GM21717 (cell line): ENCODE results near the gene CEL.

ENCODE experiments used
- ATAC-seq: cut with Tn5 transposase; IDR thresholded peaks from one replicate; pipeline ENCODE4 v1.9.1; 2021; ENCODE audit warnings: mild to moderate bottlenecking, moderate library complexity; ENCODE audit not compliant: unreplicated experiment

The CEL gene

DNA sequence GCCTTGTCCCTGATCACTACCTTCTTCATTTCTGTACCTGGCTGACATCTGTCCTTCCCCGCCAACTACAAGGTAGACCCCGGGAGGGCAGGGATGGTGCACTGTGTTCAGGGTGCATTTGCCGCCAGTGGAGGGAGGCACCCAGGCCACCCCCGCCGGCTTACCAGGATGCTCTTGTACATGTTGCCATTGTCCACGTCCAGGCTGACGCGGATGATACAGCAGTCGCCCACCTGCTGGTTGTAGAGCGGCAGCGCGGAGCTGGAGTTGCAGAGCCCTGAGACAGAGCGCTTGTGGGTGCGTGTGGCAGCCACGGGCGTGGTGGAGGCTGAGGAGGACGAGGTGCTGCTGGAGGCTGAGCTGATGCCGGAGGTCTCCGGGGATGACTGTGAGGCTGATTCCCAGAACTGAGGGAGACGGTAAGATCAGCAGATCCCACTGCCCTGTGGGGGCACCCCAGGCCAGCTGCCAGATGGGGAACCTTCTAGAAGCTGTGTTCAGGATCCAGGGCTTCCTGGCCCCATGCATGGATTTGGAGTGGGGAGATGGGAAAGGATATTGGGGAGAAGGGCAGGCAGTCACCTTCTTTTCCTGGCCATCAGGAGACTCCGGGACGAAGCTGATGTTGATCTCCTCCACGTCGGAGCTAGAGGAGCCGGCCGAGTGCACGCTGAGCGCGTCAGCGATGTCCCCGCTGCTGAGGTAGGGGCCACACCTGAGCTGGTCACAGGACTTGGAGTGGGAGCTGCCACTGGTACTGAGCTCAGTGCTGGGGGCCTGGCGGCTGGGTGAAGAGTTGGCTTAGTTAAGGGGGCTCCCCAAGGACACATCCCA is 39.8 kb downstream of the CEL start:
- no peak for ATAC-seq

DNA sequence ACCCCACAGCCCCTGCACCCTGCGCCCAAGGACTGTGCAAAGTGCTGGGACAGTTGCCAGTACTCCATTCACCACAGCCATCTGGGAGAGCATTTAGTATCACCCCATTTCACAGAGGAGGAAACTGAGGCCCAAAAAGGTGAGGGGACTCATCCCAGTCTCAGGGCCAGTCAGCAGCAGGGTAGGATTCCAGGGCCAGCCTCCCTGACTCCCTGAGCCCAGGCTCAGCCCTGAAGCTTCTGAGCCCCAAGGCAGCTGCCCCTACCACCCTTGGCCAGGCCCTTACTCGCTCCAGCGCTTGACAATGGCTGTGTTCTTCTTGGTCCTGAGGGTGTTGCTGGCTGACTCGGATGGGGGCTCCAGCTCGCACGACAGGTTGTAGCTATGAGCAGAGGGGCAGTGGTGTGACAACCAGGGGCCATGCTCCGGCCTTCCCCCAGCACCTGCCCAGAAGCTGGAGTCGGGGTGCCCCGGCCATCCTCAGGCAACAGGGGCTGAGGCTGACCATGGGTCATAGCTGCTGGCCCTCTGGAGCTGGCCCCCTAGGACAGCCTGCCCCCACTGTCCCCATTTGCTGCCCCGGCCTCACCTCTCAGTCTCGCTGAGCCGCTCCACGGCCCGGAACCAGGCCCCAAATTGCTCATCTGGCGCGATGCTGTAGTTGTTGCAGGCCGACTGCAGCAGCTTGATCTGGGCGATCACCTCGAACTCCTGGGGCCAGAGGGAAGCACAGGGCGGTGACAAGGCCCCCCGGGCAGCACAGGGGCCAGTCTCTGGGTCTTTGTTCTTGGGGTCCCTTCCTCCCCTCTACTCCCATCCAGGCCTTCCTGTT is 40.6 kb downstream of the CEL start:
- no peak for ATAC-seq

DNA sequence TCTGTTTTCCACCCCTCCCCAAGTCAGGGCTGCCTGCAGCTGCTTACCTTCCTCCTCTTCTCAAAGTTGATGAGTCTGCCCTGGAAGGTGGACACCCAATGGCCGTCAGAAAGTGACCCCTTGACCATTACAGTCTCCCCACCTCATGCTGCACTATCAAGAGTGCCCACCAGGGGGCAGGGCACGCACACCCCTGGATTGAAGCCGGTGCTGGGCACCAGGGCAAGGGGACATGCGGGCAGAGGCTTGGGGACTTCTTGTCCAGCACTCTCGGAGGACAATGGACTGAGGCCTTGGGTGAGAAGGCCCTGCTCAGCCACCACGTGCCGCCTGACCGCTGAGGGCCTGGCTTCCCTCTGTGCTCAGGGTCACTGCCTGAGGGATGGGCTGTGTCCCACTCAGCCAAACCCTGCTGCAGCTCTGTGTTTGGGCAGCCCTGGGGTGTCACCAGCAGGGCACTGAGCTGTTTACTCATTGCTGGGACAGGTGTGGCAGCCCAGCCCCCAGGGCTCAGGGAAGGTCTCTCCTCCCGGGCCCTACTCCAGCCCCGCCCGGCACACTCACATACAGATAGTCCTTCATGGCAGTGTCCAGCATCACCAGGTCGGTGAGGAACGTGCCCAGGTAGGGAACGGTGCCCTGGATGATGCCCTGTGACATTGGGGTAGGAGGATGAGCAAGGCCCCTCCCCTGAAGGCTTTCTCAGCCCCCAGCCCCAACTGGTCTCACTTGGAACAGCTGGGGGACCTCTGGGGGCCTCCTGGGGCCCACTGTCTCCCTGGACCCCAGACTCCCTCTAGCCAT is 41.6 kb downstream of the CEL start:
- ATAC-seq = no peak

DNA sequence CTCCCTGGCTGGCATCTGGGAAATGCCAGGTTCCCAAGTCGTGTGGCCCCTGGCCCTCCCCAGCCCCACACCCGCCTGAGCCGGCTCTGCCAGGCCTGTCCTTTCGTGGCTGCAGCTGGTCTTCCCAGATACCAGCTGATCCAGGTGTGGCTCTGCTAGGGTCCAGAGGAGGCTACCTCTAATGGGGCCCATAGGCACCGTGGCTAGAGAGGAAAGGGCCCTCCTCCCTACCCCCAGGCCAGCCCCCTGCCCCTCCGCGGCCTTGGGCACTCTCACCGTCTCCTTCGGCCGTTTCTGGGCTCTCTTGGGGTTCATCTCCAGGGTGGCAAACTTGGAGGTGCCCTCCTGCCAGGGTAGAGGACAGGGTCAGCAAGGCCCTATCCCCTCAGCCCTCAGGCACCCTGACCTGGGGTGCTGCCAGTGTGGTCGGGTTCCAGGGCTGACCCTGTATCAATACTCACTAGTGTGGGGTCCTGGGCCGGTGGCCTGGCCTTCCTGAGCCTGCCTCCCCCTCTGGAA is 42.3 kb downstream of the CEL start:
- no peak for ATAC-seq

DNA sequence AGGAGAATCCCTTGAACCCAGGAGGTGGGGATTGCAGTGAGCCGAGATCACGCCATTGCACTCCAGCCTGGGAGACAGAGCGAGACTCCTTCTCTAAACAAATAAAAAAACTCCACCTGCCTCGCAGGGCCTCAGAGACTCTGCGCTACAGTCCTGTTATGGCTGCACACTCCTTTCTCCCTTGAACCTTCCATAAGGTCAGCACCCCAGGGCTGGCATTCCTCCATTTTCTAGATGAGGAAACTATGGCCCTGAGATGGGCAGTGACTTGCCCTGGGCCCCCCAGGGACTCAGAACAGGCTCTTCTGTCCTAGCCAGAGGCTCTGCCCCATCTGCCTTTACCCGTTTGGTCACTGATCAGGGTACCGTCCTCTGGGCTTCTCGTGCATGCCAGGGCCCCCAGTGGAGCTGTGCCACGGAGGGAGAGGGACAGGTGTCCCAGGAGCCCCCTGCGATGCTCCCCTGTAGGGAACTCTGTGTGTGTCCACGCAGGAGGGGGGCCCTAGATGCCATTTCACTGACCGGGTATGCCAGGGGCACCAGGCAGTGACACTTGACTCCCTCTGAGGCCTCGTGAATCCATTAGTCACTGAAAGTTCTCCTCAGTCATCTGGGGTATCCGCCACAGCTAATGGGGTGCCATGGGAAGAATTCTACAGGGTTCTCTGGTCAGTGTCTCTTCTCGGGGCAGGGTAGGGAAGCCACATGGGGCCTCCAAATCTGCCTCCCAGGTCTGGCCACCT is 43.1 kb downstream of the CEL start:
- ATAC-seq = no peak

DNA sequence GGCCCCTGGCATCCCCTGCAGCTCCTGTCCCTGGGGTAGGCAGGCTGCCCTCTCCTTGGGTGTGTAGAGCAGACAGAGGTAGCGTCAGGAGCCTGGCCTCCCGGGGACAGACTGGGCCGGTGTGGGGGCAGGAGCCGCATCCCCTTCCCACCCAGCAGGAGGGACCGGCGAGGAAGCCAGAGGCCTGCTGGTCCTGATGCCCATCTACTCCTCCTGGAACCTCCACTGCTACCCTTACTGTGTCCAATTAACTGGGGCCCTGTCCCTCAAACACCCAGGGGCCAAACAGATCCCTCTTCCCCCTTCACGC is 43.6 kb downstream of the CEL start:
- no peak for ATAC-seq

DNA sequence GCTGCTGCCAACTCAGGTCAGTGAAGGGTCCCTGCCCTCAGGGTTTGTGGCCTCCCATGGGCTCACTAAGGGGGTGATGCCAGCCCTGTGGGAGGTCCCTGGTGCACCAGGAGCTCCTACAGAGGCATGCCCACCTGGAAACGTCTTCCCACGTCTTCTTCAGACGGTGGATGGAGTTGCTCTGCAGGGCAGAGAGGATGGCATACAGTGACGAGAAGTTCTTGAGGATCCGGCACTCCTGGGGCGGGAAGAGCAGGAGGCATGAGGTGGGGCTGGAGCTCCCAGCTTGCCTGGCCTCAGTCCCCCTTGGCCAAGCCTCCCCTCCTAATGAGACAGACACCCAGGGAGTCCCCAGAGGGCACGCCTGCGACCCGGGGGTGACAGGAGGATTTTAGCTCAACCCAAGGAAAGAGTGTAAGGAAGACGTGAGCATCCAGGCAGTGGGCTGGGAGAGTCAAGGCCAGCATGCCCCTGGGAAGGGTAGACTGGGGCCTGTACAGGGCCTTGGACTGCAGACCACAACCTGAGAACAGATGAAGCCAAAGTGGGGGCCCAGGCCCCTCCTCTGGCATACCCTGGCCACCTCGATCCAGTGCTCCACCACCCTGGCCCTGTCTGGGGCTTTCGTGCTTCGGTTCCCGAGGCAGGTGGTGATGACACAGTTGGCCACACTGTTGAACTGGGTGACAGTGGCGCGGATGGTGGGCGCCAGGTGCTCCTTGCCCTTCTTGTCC is 44.9 kb downstream of the CEL start:
- ATAC-seq = no peak

DNA sequence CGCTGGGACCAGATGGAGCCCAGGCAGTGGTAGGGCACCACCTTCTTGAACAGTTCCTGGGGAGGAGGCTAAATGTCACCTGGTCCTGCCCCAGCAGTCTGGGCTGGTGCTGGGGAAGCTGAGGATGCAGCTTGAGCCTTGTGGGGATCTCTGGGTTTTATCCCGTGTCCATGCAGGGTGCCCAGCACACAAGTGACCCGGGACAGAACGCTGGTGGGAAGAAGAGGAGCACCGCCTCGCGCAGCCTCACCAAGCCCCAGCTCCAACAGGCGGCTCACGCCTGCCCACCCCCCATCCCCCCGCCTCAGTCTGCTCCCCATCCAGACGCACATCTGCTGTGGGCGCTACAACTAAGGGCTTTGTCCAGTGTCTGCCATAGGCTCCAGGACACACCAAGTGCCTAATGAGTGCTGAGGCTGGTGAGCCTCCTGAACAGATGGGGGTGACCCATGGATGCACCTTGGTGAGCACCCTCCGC is 45.5 kb downstream of the CEL start:
- no peak for ATAC-seq

DNA sequence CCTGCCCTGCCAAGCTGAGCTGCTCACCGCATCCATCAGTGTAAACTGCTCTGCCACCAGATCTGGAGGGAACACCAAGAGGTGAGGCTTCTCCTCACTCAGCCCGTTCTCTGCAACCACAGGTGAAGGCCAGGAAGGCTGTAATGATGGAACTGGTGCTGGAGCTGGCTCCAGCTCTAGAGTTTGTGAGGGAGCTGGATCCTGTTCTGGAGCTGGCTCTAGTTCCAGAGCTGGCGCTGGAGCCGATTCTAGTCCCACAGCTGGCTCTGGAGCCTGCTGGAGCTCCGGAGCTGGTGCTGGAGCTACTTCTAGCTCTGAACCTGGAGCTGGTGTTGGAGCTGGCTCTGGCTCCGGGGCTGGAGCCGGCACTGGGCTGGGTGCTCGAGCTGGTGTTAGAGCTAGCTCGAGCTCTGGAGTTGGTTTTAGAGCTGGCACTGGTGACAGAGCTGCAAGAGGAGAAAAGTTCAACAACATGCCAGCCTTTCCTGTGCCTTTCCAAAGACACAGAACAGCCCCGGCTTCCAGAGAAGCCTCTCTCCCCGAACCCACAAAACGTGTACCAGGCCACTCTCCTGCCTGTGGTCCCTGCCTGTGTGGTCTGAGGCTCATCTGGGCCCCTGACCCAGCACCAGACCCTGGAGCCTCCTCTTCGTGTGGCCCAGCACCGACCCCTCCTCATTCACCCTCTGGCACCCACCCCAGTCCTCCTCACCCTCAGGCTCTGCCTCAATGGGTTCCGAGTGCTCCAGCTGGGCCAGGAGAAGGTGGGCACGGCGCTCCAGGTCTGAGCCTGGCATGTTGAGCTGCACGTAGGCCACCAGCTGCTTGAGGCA is 46.4 kb downstream of the CEL start:
- no peak for ATAC-seq

DNA sequence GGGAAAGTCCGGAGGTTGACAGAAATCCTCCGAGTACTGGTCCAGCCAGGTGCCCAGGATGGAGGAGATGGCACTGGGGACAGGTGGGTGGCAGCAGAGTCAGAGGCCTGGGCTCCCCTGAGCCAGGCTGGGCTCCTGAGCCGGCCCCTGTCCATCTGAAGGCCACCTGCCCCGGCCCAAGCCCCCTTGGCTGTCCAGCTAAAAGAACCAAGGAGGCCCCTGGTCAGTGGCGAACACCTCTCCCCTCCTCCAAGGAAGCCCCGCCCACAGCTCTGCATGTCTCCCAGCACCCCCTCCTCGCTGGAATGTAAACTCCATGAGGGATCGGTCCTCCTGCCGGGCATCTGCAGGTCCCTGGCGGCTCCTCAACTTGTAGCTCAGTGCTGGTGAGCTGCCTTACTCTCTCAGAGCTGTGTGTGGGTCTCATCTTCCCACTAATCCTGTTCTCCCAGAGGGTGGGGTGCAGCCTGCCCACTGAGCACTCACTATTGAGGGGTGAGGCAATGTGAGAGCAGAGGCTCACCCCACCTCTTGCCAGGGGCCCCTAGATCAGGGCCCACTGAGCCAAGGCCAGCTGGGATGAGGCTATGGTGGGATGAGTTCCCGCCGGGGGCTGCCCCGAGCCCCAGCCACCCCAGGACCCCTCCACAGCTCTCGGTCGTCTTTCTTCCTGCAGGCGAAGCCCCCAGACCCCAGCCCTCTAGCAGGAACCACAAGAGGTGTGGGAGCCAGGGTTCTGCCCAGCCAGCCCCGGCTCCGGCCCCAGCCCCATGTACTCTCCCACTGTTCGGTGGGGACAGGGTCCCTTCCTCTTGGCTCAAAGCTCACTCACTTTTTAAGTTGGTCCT is 47.2 kb downstream of the CEL start:
- ATAC-seq = no peak

DNA sequence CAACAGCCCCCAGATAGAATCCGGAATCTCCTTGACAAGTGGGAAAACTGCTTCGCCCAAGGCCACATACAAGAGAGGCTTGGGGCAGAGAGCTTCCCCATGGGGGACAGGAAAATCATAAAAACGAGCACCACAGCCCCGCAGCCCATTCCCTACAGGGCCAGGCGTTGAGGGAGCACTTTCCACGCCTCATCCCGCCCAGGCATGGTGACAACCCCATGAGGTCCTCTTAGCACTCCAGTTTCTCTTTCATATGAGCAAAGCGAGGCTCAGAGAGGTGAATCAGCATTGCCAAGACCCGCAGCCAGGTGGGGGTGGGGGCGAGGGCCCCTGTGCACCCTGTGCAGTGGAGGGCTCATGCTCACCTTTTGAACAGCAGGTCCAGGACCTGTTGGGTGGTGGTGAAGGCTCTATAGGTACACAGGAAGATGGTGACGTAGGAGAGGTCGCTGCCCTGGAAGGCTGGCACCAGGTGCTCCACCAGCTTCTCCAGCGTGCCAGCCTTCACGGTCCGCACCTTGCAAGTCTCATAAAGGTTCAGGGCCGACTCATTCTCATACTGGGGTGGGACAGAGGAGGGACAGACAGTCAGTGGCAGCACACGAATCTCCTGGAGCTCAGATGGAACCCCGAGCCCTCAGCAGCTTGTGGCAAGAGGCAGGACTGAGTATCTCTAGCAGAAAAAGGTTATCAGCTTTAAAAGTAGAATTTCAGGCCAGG is 48.3 kb downstream of the CEL start:
- no peak for ATAC-seq

DNA sequence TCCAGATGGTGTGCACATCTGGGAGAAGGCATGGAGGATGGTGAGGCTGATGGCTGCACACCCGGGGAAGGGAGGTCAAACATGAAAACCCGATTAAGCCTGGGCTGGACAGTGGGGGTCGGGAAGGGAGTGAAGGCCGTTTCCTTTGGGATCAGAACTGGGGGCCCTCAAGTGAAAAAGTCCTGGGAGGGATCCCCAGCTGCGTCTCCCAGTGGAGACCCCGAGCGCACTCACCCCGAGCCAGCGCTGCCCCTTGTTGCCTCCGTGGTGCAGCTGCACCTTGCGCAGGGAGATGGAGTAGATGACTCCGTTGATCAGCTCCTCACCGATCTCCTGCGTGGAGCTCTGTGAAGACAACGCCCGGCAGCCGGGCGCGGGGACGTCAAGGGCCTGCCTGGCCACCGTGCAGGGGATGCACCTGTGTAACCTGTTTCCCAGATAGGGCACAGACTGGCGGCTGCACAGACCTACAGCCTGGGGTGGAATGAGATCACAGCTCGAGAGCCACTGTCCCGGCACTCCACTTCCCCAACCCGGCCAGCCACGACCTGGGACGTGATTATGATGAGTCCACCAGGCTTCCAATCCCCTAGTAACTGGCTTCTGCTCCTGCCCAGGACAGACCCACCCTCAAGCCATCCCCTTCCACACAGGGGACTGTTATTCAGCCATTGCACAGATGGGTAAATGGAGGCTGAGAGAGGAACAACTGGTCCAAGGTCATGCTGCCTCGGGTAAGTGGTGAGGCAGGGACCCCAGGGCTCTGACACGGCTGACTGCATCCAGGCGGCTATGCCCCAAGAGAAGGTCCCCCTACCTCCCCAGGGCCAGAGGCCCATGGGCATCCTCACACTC is 50.3 kb downstream of the CEL start:
- ATAC-seq = no peak

DNA sequence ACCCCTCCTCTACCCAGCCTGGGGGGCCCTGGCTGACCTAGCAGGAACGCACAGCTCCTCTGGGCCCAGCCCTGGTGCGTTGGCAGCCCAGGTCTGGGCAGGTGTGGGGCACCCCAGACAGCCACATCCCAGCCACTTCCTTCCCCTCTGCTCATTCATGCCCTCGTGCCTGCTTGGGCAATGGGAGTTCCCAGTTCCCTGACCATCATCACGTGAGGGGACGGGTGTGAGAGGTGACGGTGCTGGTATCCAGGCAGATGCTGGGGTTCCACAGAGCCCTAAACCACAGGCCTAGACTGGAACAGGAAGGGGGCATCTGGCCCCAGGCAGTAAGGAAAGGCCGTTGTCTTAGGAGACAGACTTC is 50.9 kb downstream of the CEL start:
- no peak for ATAC-seq

DNA sequence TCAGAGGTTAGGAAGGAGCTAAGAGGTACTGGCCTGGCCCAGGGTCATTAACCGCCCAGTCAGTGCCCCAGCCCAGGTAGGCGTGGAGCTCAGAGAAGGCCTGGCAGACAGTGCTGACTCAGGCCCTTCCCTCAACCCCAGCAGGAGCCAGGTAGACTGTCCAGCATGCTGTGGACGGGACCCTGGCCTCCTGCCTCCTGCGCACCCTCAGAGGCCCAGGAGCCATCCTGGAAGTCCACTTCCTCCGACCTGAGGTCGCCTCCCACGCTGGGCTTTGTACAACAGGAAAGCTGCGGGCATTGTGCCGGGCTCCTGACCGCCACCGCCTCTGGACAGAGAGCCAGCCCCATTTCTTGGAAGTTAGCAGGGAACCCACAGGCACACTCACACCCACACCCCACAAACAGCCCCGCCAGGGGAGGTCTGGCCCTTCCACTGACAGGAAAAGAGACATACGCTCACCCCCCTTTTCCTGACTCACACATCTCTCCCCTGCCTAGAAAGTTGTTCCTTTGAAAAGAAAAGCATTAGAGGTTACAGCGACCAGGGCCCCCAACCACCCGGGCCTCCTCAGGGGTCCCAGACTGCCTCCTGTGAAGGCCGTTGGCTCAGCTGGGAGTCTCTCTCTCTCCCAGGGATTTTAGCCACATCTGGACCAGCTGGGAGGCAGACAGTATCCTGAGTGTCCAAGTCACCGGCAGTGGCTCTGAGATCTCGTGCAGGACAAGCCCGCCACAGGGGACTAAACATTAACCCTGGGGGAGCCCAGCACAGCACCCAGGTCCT is 51.6 kb downstream of the CEL start:
- ATAC-seq = no peak

DNA sequence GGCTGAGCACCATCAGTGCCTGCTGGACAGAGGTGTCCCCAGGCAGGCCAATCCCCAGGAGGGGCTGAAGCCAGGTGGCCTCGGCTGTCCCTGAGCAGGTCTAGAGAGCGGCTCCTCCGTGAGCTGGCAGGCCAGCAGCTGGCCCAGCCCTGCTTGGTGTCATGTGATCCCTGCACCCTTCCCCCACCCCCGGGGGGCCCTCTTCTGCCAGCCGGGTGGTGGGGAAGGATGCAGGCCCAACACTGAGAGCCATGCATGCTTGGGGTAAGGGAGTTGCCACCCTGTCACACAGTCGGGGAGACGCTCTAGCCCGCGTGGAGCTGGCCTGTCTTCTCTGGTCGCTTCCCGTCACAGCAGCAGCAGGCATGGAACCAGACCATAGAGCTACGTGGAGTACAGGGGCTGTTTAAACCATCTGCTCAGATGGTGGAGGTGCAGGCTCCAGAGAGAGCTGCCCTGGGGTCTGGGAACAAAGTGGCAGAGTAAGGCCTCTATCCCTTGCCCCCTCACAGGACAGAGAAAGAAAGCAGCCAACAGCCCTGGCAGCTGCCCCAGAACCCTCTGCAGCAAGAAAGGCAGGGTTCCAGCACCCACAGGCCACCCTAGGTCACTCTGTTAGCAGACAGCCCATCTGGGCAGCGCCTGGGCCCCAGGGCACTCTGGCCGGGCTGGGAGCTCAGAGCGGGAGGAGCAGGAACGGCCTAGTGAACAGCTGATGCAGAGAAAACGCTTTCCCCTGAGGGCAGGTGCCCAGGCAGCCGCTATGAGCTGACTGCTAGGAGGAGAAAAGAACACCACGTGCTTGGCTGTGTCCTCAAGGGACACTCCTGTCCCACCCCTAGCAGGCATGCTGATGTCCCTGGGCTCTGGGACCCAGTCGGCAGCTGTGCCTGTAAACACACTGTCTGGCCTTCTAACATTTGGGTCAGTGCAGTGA is 52.4 kb downstream of the CEL start:
- ATAC-seq = no peak
